HepG2 (cell line): ENCODE data around the gene PHKB. TPM values are rescaled to one million over a fixed set of nuclear protein-coding genes. Genes with fewer than 3 reads are reported as not detected.

ENCODE experiments used
- ATAC-seq: fragments of 200-7000 bp; cut with Tn5 transposase; 3 replicates; pipeline ENCODE4 v1.9.1; 2020; ENCODE audit warnings: mild to moderate bottlenecking, moderate library complexity
- BruUV-seq: library from RNA; stranded (reverse); fragments of 400-500 nt; replicated peaks from 2 replicates; lab custom pipeline; 2021; lab: Mats Ljungman, UMichigan
- CTCF ChIA-PET: fragments of 300-600 bp; formaldehyde crosslinking; extraction: SDS; loops from one replicate; lab custom pipeline; 2021; ENCODE audit warnings: low total read pairs, inconsistent platforms, low intra/inter-chr PET ratio; lab: Yijun Ruan, JAX
- POLR2A ChIA-PET: fragments of 350-600 bp; sonication (Branson Sonifier 250); formaldehyde crosslinking; loops from one replicate; lab custom pipeline; 2020; ENCODE audit warnings: antibody characterized with exemption, inconsistent platforms; lab: Yijun Ruan, JAX
- DNase-seq: peaks from one replicate; pipeline ENCODE4 v3.0.0-alpha.2; 2015; ENCODE audit warnings: low spot score
- FAIRE-seq: peaks from 3 replicates; lab custom pipeline; 2011; peaks lifted over from hg19 to GRCh38; lab: Jason Lieb, UNC
- H2AFZ ChIP-seq: one replicate; pipeline ENCODE4 v1.6.1; 2011; ENCODE audit warnings: low read length, inconsistent platforms
- H3K27ac ChIP-seq: fragments of 300-600 bp; 3 replicates; pipeline ENCODE4 v1.8.0; 2011; ENCODE audit warnings: mixed run types, mild to moderate bottlenecking, mixed read lengths, low read length, inconsistent platforms; ENCODE audit not compliant: insufficient read depth; ENCODE audit errors: extremely low read length
- H3K27me3 ChIP-seq, 2 experiments: fragments of 200-600 bp in 1 of 2; 2 replicates in 1 of 2; 3 replicates in 1 of 2; pipeline versions ENCODE4 v1.6.0 to v1.8.0; 2011; ENCODE audit warnings: low read length in 2 of 2, mild to moderate bottlenecking in 2 of 2, moderate library complexity in 2 of 2, inconsistent platforms in 1 of 2; ENCODE audit not compliant: insufficient read depth in 2 of 2, control insufficient read depth in 1 of 2
- H3K36me3 ChIP-seq, 2 experiments: fragments of 200-600 bp in 1 of 2; replicated peaks in 1 of 2; 2 replicates in 1 of 2; 3 replicates in 1 of 2; pipeline versions ENCODE4 v1.5.1 to v1.8.0; 2011; ENCODE audit warnings: low read length in 2 of 2, inconsistent platforms in 1 of 2; ENCODE audit not compliant: insufficient read depth in 2 of 2, control insufficient read depth in 1 of 2
- H3K4me1 ChIP-seq: 2 replicates; pipeline ENCODE4 v1.5.1; 2012; ENCODE audit warnings: low read length, inconsistent platforms; ENCODE audit not compliant: insufficient read depth
- H3K4me2 ChIP-seq: 2 replicates; pipeline ENCODE4 v1.6.0; 2011; ENCODE audit warnings: low read depth, low read length, inconsistent platforms
- H3K4me3 ChIP-seq, 3 experiments: fragments of 200-600 bp in 1 of 3; sonication (generic), shearing (Covaris generic) in 1 of 3; replicated peaks in 1 of 3; 2 replicates each; pipeline ENCODE4 v1.5.1; 2011 to 2016; ENCODE audit warnings: low read length in 3 of 3, inconsistent platforms in 2 of 3, low read depth in 2 of 3, mild to moderate bottlenecking in 2 of 3, control low read depth in 1 of 3, mixed read lengths in 1 of 3; ENCODE audit not compliant: insufficient read depth in 1 of 3
- H3K79me2 ChIP-seq: one replicate; pipeline ENCODE4 v1.6.1; 2011; ENCODE audit warnings: low read length, inconsistent platforms; ENCODE audit not compliant: insufficient read depth
- H3K9ac ChIP-seq: 2 replicates; pipeline ENCODE4 v1.6.0; 2011; ENCODE audit warnings: mild to moderate bottlenecking, low read depth, low read length, inconsistent platforms; ENCODE audit not compliant: insufficient read depth
- H3K9me3 ChIP-seq: 2 replicates; pipeline ENCODE4 v1.5.1; 2012; ENCODE audit warnings: mild to moderate bottlenecking, low read length
- H4K20me1 ChIP-seq: 2 replicates; pipeline ENCODE4 v1.6.0; 2011; ENCODE audit warnings: inconsistent platforms, mild to moderate bottlenecking, low read length, moderate library complexity; ENCODE audit not compliant: insufficient read depth
- HOXD1 ChIP-seq: sonication (generic); formaldehyde crosslinking; IDR thresholded peaks from 2 replicates; pipeline ENCODE4 v1.5.0; 2020; ENCODE audit warnings: missing genetic modification reagents
- KLF6 ChIP-seq: IDR thresholded peaks from 2 replicates; pipeline ENCODE4 v1.8.0; 2016; ENCODE audit warnings: missing biosample characterization, missing genetic modification reagents
- SNAPC2 ChIP-seq: sonication (generic); formaldehyde crosslinking; IDR thresholded peaks from 2 replicates; pipeline ENCODE4 v1.8.1; 2022; ENCODE audit warnings: mild to moderate bottlenecking, missing genetic modification reagents
- THAP11 ChIP-seq: IDR thresholded peaks from 2 replicates; pipeline ENCODE4 v1.6.1; 2016; ENCODE audit warnings: missing biosample characterization, missing genetic modification reagents
- ZNF17 ChIP-seq: sonication (generic); formaldehyde crosslinking; IDR thresholded peaks from 2 replicates; pipeline ENCODE4 v1.5.0; 2020; ENCODE audit warnings: mild to moderate bottlenecking, missing genetic modification reagents
- WGBS: methylation state at CpG from one replicate; pipeline ENCODE4 v1.1.6; 2017; ENCODE audit warnings: low lambda C conversion rate; 5-methylcytosine and 5-hydroxymethylcytosine counted together
- in situ Hi-C: cut with HindIII; loops from 2 replicates; pipeline ENCODE4 v1.10.0; 2017; ENCODE audit warnings: low pct_unique_long_range_greater_than_20kb; ENCODE audit not compliant: extremely low pct_ligation_motif_present
- intact Hi-C: fragments of 100-400 bp; cut with micrococcal nuclease; formaldehyde crosslinking; loops from one replicate; pipeline ENCODE4 v1.10.0; 2022; ENCODE audit not compliant: unreplicated experiment
- polyA plus RNA-seq, 8 experiments: library from polyadenylated mRNA; depleted of rRNA in 3 of 8; stranded (reverse) in 7 of 8; unstranded in 1 of 8; fragments of >200 nt; fragmentation: Illumina TruSeq in 4 of 8; extraction: Trizol in 4 of 8; gene quantifications; 2 replicates each; pipeline versions ENCODE4 v1.2.1 to v1.2.3, GENCODE V29; 2011 to 2016; ENCODE audit warnings: low read depth in 4 of 8, missing spikeins in 1 of 8, mixed read lengths in 1 of 8; ENCODE audit not compliant: insufficient read depth in 1 of 8
- total RNA-seq, 5 experiments: library from RNA; depleted of rRNA; stranded (reverse); fragments of >200 nt; fragmentation: Illumina TruSeq; extraction: Trizol; gene quantifications; 2 replicates each; pipeline ENCODE4 v1.2.3, GENCODE V29; 2016; ENCODE audit warnings: low read depth in 1 of 5
- TF ChIP-seq, protein P1 (sequence below): IDR thresholded peaks from 2 replicates; pipeline ENCODE4 v1.6.1; 2016; ENCODE audit warnings: low read depth, missing genetic modification reagents, missing compliant biosample characterization
- TF ChIP-seq, protein P2 (sequence below): sonication (generic); formaldehyde crosslinking; IDR thresholded peaks from 2 replicates; pipeline ENCODE4 v1.5.0; 2020; ENCODE audit warnings: missing genetic modification reagents
- TF ChIP-seq, protein P3 (sequence below): fragments of 450-650 bp; IDR thresholded peaks from 2 replicates; pipeline ENCODE4 v1.6.1; 2016
- TF ChIP-seq, protein P4 (sequence below): sonication (generic); formaldehyde crosslinking; IDR thresholded peaks from 2 replicates; pipeline ENCODE4 v1.4.0; 2020; ENCODE audit warnings: missing genetic modification reagents

Gene PHKB
- total and polyA plus RNA-seq, 2 of the 13 experiments (the other 11 are each of a cell fraction or from before 2014, with no cell fraction given) = 66.0 to 80.8 TPM

DNA sequence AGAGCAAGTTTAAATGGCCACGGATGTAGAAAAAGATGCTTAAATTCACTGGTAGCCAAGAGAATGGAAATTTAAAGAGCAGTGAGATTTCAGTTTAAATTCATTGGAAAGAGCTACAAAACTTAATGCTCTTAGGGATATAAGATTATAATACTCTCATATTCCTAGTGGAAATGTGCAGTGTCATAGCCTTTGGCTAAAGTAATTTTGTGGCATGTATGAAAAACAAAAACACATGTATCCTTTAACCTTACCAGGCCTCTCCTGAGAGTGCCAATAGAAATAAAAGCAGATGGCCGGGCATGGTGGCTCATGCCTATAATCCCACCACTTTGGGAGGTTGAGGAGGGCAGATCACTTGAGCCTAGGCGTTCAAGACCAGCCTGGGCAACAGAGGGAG lies 289.2 kb downstream of the PHKB start:
- H3K79me2 ChIP-seq = no peaks in the 10 kb centered on the region
- H3K4me2 ChIP-seq = no peak overlapping the region
- no peaks in the 10 kb centered on the region for H4K20me1 ChIP-seq
- POLR2A ChIA-PET = no interaction called here
- DNase-seq (no peak), ATAC-seq (no peak), FAIRE-seq (no peak)
- BruUV-seq = no TSS peak
- H3K36me3 ChIP-seq = no peaks in the 10 kb centered on the region
- no peaks in the 10 kb centered on the region for H3K4me1 ChIP-seq
- no peak overlapping the region for H3K4me3 ChIP-seq
- in situ Hi-C loops = no loop called here
- H2AFZ ChIP-seq = no peak overlapping the region
- WGBS = 4% methylated on average over 3 of the region's 3 CpGs
- 0 out of 5 replicates have a peak, but pooled peaks cover 0 to 4% of the 10 kb centered on the region in 2 experiments for H3K27me3 ChIP-seq
- intact Hi-C loops = no loop called here
- no peak overlapping the region for H3K27ac ChIP-seq
- no peak overlapping the region for H3K9ac ChIP-seq
- no peaks in the 10 kb centered on the region for H3K9me3 ChIP-seq
- CTCF ChIA-PET = no interaction called here
- TF ChIP-seq ZNF17 (CRISPR knock-in tag) (no peak), KLF6 (CRISPR knock-in tag) (no peak), THAP11 (CRISPR knock-in tag) (no peak), SNAPC2 (CRISPR knock-in tag) (no peak), HOXD1 (CRISPR knock-in tag) (no peak)
- TF ChIP-seq, protein P1, sequence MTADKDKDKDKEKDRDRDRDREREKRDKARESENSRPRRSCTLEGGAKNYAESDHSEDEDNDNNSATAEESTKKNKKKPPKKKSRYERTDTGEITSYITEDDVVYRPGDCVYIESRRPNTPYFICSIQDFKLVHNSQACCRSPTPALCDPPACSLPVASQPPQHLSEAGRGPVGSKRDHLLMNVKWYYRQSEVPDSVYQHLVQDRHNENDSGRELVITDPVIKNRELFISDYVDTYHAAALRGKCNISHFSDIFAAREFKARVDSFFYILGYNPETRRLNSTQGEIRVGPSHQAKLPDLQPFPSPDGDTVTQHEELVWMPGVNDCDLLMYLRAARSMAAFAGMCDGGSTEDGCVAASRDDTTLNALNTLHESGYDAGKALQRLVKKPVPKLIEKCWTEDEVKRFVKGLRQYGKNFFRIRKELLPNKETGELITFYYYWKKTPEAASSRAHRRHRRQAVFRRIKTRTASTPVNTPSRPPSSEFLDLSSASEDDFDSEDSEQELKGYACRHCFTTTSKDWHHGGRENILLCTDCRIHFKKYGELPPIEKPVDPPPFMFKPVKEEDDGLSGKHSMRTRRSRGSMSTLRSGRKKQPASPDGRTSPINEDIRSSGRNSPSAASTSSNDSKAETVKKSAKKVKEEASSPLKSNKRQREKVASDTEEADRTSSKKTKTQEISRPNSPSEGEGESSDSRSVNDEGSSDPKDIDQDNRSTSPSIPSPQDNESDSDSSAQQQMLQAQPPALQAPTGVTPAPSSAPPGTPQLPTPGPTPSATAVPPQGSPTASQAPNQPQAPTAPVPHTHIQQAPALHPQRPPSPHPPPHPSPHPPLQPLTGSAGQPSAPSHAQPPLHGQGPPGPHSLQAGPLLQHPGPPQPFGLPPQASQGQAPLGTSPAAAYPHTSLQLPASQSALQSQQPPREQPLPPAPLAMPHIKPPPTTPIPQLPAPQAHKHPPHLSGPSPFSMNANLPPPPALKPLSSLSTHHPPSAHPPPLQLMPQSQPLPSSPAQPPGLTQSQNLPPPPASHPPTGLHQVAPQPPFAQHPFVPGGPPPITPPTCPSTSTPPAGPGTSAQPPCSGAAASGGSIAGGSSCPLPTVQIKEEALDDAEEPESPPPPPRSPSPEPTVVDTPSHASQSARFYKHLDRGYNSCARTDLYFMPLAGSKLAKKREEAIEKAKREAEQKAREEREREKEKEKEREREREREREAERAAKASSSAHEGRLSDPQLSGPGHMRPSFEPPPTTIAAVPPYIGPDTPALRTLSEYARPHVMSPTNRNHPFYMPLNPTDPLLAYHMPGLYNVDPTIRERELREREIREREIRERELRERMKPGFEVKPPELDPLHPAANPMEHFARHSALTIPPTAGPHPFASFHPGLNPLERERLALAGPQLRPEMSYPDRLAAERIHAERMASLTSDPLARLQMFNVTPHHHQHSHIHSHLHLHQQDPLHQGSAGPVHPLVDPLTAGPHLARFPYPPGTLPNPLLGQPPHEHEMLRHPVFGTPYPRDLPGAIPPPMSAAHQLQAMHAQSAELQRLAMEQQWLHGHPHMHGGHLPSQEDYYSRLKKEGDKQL = no peak
- TF ChIP-seq, protein P2, sequence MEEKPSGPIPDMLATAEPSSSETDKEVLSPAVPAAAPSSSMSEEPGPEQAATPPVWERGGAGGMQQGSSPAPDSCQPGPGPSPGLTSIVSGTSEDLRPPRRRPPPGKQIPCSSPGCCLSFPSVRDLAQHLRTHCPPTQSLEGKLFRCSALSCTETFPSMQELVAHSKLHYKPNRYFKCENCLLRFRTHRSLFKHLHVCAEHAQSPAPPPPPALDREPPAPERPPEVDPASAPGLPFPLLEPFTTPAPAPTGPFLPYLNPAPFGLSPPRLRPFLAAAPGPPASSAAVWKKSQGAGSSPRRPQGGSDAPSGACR = no peak
- TF ChIP-seq, protein P3, sequence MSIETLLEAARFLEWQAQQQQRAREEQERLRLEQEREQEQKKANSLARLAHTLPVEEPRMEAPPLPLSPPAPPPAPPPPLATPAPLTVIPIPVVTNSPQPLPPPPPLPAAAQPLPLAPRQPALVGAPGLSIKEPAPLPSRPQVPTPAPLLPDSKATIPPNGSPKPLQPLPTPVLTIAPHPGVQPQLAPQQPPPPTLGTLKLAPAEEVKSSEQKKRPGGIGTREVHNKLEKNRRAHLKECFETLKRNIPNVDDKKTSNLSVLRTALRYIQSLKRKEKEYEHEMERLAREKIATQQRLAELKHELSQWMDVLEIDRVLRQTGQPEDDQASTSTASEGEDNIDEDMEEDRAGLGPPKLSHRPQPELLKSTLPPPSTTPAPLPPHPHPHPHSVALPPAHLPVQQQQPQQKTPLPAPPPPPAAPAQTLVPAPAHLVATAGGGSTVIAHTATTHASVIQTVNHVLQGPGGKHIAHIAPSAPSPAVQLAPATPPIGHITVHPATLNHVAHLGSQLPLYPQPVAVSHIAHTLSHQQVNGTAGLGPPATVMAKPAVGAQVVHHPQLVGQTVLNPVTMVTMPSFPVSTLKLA = no peak
- TF ChIP-seq, protein P4, sequence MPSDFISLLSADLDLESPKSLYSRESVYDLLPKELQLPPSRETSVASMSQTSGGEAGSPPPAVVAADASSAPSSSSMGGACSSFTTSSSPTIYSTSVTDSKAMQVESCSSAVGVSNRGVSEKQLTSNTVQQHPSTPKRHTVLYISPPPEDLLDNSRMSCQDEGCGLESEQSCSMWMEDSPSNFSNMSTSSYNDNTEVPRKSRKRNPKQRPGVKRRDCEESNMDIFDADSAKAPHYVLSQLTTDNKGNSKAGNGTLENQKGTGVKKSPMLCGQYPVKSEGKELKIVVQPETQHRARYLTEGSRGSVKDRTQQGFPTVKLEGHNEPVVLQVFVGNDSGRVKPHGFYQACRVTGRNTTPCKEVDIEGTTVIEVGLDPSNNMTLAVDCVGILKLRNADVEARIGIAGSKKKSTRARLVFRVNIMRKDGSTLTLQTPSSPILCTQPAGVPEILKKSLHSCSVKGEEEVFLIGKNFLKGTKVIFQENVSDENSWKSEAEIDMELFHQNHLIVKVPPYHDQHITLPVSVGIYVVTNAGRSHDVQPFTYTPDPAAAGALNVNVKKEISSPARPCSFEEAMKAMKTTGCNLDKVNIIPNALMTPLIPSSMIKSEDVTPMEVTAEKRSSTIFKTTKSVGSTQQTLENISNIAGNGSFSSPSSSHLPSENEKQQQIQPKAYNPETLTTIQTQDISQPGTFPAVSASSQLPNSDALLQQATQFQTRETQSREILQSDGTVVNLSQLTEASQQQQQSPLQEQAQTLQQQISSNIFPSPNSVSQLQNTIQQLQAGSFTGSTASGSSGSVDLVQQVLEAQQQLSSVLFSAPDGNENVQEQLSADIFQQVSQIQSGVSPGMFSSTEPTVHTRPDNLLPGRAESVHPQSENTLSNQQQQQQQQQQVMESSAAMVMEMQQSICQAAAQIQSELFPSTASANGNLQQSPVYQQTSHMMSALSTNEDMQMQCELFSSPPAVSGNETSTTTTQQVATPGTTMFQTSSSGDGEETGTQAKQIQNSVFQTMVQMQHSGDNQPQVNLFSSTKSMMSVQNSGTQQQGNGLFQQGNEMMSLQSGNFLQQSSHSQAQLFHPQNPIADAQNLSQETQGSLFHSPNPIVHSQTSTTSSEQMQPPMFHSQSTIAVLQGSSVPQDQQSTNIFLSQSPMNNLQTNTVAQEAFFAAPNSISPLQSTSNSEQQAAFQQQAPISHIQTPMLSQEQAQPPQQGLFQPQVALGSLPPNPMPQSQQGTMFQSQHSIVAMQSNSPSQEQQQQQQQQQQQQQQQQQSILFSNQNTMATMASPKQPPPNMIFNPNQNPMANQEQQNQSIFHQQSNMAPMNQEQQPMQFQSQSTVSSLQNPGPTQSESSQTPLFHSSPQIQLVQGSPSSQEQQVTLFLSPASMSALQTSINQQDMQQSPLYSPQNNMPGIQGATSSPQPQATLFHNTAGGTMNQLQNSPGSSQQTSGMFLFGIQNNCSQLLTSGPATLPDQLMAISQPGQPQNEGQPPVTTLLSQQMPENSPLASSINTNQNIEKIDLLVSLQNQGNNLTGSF (CRISPR knock-in tag) = no peak
